Progenitor cell of endocrine pancreas (in vitro differentiated cells): ENCODE measurements around the gene BEST4. TPM values are rescaled to one million over a fixed set of nuclear protein-coding genes. Genes with fewer than 3 reads are reported as not detected.
"Not testable (repeated sequence)": the region's sequence is repeated elsewhere in the genome, so short reads cannot be mapped to it uniquely, and the experiment has no call there.

Source experiments
- DNase-seq: peaks from one replicate; pipeline ENCODE4 v3.0.0; 2021; ENCODE audit warnings: low spot score; ENCODE audit not compliant: unreplicated experiment
- H3K27ac Mint-ChIP-seq: 2 replicates; pipeline ENCODE4 v1.8.0; 2021; ENCODE audit warnings: mild to moderate bottlenecking, moderate library complexity, mixed read lengths
- H3K27me3 Mint-ChIP-seq: 2 replicates; pipeline ENCODE4 v1.8.0; 2021; ENCODE audit warnings: mixed read lengths
- H3K36me3 Mint-ChIP-seq: 2 replicates; pipeline ENCODE4 v1.8.0; 2022; ENCODE audit warnings: mixed read lengths; ENCODE audit not compliant: insufficient read depth
- H3K4me1 Mint-ChIP-seq: 2 replicates; pipeline ENCODE4 v1.8.0; 2021; ENCODE audit warnings: low read depth, mixed read lengths
- H3K4me3 Mint-ChIP-seq: 2 replicates; pipeline ENCODE4 v1.8.0; 2021; ENCODE audit warnings: low read depth, mild to moderate bottlenecking, moderate library complexity, mixed read lengths
- H3K9me3 Mint-ChIP-seq: 2 replicates; pipeline ENCODE4 v1.8.0; 2021; ENCODE audit warnings: low read depth, mixed read lengths
- CTCF ChIP-seq: fragments of 200-600 bp; sonication (generic); IDR thresholded peaks from one replicate; pipeline ENCODE4 v1.5.0; 2021; ENCODE audit warnings: antibody characterized with exemption, mild to moderate bottlenecking; ENCODE audit not compliant: unreplicated experiment
- total RNA-seq: library from RNA; stranded (reverse); gene quantifications from 2 replicates; pipeline ENCODE4 v1.2.1, GENCODE V29; 2021

The BEST4 gene
- total RNA-seq, 1 donor from 2014 or later: 2.1 TPM

GRCh38 chr1:44820328-44821239, 32.6 kb upstream of the BEST4 start:
- peaks cover 2% of the 10 kb centered on the region for H3K36me3 Mint-ChIP-seq
- H3K27ac Mint-ChIP-seq: peak overlapping the region; percentile 100
- peak overlapping the region; percentile 86 for H3K4me3 Mint-ChIP-seq
- no peaks in the 10 kb centered on the region for H3K9me3 Mint-ChIP-seq
- no peak for DNase-seq
- H3K27me3 Mint-ChIP-seq: no peaks in the 10 kb centered on the region
- TF ChIP-seq CTCF: no peak
- H3K4me1 Mint-ChIP-seq: peaks cover 15% of the 10 kb centered on the region

- H3K9me3 Mint-ChIP-seq: no peaks in the 10 kb centered on the region
- no peak for TF ChIP-seq CTCF
- DNase-seq: peak; percentile 56
- H3K36me3 Mint-ChIP-seq: peaks cover 8% of the 10 kb centered on the region
- H3K27me3 Mint-ChIP-seq: no peaks in the 10 kb centered on the region
- peak overlapping the region; percentile 100 for H3K27ac Mint-ChIP-seq
- peak overlapping the region; percentile 86 for H3K4me3 Mint-ChIP-seq
- H3K4me1 Mint-ChIP-seq: peaks cover 18% of the 10 kb centered on the region
Observed at GRCh38 chr1:44819608-44820327, 31.8 kb upstream of the BEST4 start.

- TF ChIP-seq CTCF: no peak
- Mint-ChIP-seq H3K27me3 (no peaks in the 10 kb centered on the region), H3K4me1 (peaks cover 19% of the 10 kb centered on the region), H3K36me3 (peaks cover 9% of the 10 kb centered on the region), H3K27ac (peak overlapping the region; percentile 100), H3K9me3 (no peaks in the 10 kb centered on the region), H3K4me3 (peak overlapping the region; percentile 86)
- no peak for DNase-seq
Observed at GRCh38 chr1:44819196-44819607, 31.2 kb upstream of the BEST4 start.

GRCh38 chr1:44817771-44818495, 30.0 kb upstream of the BEST4 start:
- H3K27ac Mint-ChIP-seq: peak overlapping the region; percentile 53
- no peaks in the 10 kb centered on the region for H3K9me3 Mint-ChIP-seq
- H3K4me3 Mint-ChIP-seq: peak overlapping the region; percentile 39
- no peak for TF ChIP-seq CTCF
- DNase-seq: no peak
- peaks cover 9% of the 10 kb centered on the region for H3K36me3 Mint-ChIP-seq
- H3K27me3 Mint-ChIP-seq: no peaks in the 10 kb centered on the region
- peaks cover 21% of the 10 kb centered on the region for H3K4me1 Mint-ChIP-seq

- TF ChIP-seq CTCF: no peak
- Mint-ChIP-seq H3K27ac (peak overlapping the region; percentile 49), H3K4me3 (no peak overlapping the region), H3K4me1 (peaks cover 22% of the 10 kb centered on the region), H3K9me3 (no peaks in the 10 kb centered on the region), H3K27me3 (no peaks in the 10 kb centered on the region), H3K36me3 (peaks cover 9% of the 10 kb centered on the region)
- DNase-seq: no peak
Observed at GRCh38 chr1:44817307-44817706, 29.3 kb upstream of the BEST4 start.

GRCh38 chr1:44815926-44816325, 28.0 kb upstream of the BEST4 start:
- H3K27me3 Mint-ChIP-seq, H3K9me3 Mint-ChIP-seq, H3K36me3 Mint-ChIP-seq, H3K4me3 Mint-ChIP-seq, DNase-seq, H3K27ac Mint-ChIP-seq: not testable (repeated sequence)
- H3K4me1 Mint-ChIP-seq: peaks cover 26% of the 10 kb centered on the region
